IMR-90 (cell line): ENCODE measurements around the gene APPBP2.

Source experiments
- BHLHE40 ChIP-seq: fragments of 150-350 bp; IDR thresholded peaks from 2 replicates; pipeline ENCODE4 v1.6.1; 2016; ENCODE audit warnings: mild to moderate bottlenecking, low read depth, low read length
- CEBPB ChIP-seq: IDR thresholded peaks from 2 replicates; pipeline ENCODE4 v1.6.1; 2012; ENCODE audit warnings: low read depth, low read length, improper control_type of control experiment
- CTCF ChIP-seq: conservative IDR thresholded peaks from 2 replicates; pipeline ENCODE4 v1.5.1; 2012; ENCODE audit warnings: mild to moderate bottlenecking, low read depth, low read length, improper control_type of control experiment
- ELK1 ChIP-seq: fragments of 150-350 bp; IDR thresholded peaks from 2 replicates; pipeline ENCODE4 v1.6.1; 2016; ENCODE audit warnings: low read depth, mild to moderate bottlenecking, low read length, moderate library complexity, borderline replicate concordance
- MAZ ChIP-seq: IDR thresholded peaks from 2 replicates; pipeline ENCODE4 v1.6.1; 2012; ENCODE audit warnings: low read depth, mild to moderate bottlenecking, low read length, improper control_type of control experiment, moderate library complexity, borderline replicate concordance
- NFE2L2 ChIP-seq: fragments of 150-350 bp; IDR thresholded peaks from 2 replicates; pipeline ENCODE4 v1.6.1; 2016; ENCODE audit warnings: low read depth, mild to moderate bottlenecking, low read length
- POLR2A ChIP-seq: IDR thresholded peaks from 2 replicates; pipeline ENCODE4 v1.6.1; 2012; ENCODE audit warnings: mild to moderate bottlenecking, low read depth, low read length
- RAD21 ChIP-seq: IDR thresholded peaks from 2 replicates; pipeline ENCODE4 v1.6.1; 2012; ENCODE audit warnings: low read length, improper control_type of control experiment
- RCOR1 ChIP-seq: IDR thresholded peaks from 2 replicates; pipeline ENCODE4 v1.6.1; 2012; ENCODE audit warnings: mild to moderate bottlenecking, low read length, improper control_type of control experiment; ENCODE audit not compliant: insufficient replicate concordance
- RFX5 ChIP-seq: IDR thresholded peaks from 2 replicates; pipeline ENCODE4 v1.8.0; 2012; ENCODE audit warnings: low read depth, mild to moderate bottlenecking, low read length, moderate library complexity
- USF2 ChIP-seq: fragments of 150-350 bp; IDR thresholded peaks from 2 replicates; pipeline ENCODE4 v1.6.1; 2017; ENCODE audit warnings: mild to moderate bottlenecking, antibody characterized with exemption, low read length, low read depth

- TF ChIP-seq NFE2L2 (no peak), MAZ (no peak), POLR2A (no peak), CTCF (no peak), RFX5 (no peak), BHLHE40 (no peak), USF2 (no peak), RCOR1 (no peak), CEBPB (no peak), RAD21 (no peak), ELK1 (no peak)
Measured at GRCh38 chr17:60401819-60402218, 124.2 kb downstream of the APPBP2 start.
